ENCODE measurements around the gene CREBZF. TPM values are rescaled to one million over a fixed set of nuclear protein-coding genes. Genes with fewer than 3 reads are reported as not detected.

The CREBZF gene, protein sequence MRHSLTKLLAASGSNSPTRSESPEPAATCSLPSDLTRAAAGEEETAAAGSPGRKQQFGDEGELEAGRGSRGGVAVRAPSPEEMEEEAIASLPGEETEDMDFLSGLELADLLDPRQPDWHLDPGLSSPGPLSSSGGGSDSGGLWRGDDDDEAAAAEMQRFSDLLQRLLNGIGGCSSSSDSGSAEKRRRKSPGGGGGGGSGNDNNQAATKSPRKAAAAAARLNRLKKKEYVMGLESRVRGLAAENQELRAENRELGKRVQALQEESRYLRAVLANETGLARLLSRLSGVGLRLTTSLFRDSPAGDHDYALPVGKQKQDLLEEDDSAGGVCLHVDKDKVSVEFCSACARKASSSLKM
- polyA plus RNA-seq (ENCODE audit: insufficient read length in 3 of 3): 100 to 1,000 TPM in 2 of 3 donors, 10 to 100 TPM in 1; 94.8 to 123 (median 107) TPM
- long read RNA-seq, donor 1, full-length matches to known transcripts: 115 of 126 reads
- long read RNA-seq, donor 1, partial matches to known transcripts: 11 of 126 reads
- long read RNA-seq, donor 1, other reads (novel, unspliced or antisense): 0 of 126 reads
- long read RNA-seq, donor 2, full-length matches to known transcripts: 88 of 103 reads
- long read RNA-seq, donor 2, partial matches to known transcripts: 15 of 103 reads
- long read RNA-seq, donor 2, other reads (novel, unspliced or antisense): 0 of 103 reads
- long read RNA-seq, donor 3, full-length matches to known transcripts: 106 of 134 reads
- long read RNA-seq, donor 3, partial matches to known transcripts: 28 of 134 reads
- long read RNA-seq, donor 3, other reads (novel, unspliced or antisense): 0 of 134 reads
- long read RNA-seq, donor 4, full-length matches to known transcripts: 74 of 86 reads
- long read RNA-seq, donor 4, partial matches to known transcripts: 12 of 86 reads
- long read RNA-seq, donor 4, other reads (novel, unspliced or antisense): 0 of 86 reads
- long read RNA-seq, donor 5, full-length matches to known transcripts: 42 of 49 reads
- long read RNA-seq, donor 5, partial matches to known transcripts: 7 of 49 reads
- long read RNA-seq, donor 5, other reads (novel, unspliced or antisense): 0 of 49 reads
- long read RNA-seq, donor 6, full-length matches to known transcripts: 141 of 162 reads
- long read RNA-seq, donor 6, partial matches to known transcripts: 21 of 162 reads
- long read RNA-seq, donor 6, other reads (novel, unspliced or antisense): 0 of 162 reads
- long read RNA-seq, donor 7, full-length matches to known transcripts: 86 of 106 reads
- long read RNA-seq, donor 7, partial matches to known transcripts: 20 of 106 reads
- long read RNA-seq, donor 7, other reads (novel, unspliced or antisense): 0 of 106 reads
- long read RNA-seq, donor 8, full-length matches to known transcripts: 37 of 37 reads
- long read RNA-seq, donor 8, partial matches to known transcripts: 0 of 37 reads
- long read RNA-seq, donor 8, other reads (novel, unspliced or antisense): 0 of 37 reads
- long read RNA-seq, donor 9, full-length matches to known transcripts: 100 of 122 reads
- long read RNA-seq, donor 9, partial matches to known transcripts: 22 of 122 reads
- long read RNA-seq, donor 9, other reads (novel, unspliced or antisense): 0 of 122 reads
- long read RNA-seq, donor 10, full-length matches to known transcripts: 134 of 164 reads
- long read RNA-seq, donor 10, partial matches to known transcripts: 30 of 164 reads
- long read RNA-seq, donor 10, other reads (novel, unspliced or antisense): 0 of 164 reads
- long read RNA-seq, donor 11, full-length matches to known transcripts: 46 of 63 reads
- long read RNA-seq, donor 11, partial matches to known transcripts: 17 of 63 reads
- long read RNA-seq, donor 11, other reads (novel, unspliced or antisense): 0 of 63 reads
- long read RNA-seq, donor 12, full-length matches to known transcripts: 139 of 163 reads
- long read RNA-seq, donor 12, partial matches to known transcripts: 24 of 163 reads
- long read RNA-seq, donor 12, other reads (novel, unspliced or antisense): 0 of 163 reads
- long read RNA-seq, donor 13, full-length matches to known transcripts: 65 of 85 reads
- long read RNA-seq, donor 13, partial matches to known transcripts: 20 of 85 reads
- long read RNA-seq, donor 13, other reads (novel, unspliced or antisense): 0 of 85 reads
- long read RNA-seq, donor 14: 0 reads
- long read RNA-seq, donor 15, full-length matches to known transcripts: 114 of 131 reads
- long read RNA-seq, donor 15, partial matches to known transcripts: 17 of 131 reads
- long read RNA-seq, donor 15, other reads (novel, unspliced or antisense): 0 of 131 reads
- long read RNA-seq, donor 16, full-length matches to known transcripts: 99 of 125 reads
- long read RNA-seq, donor 16, partial matches to known transcripts: 26 of 125 reads
- long read RNA-seq, donor 16, other reads (novel, unspliced or antisense): 0 of 125 reads

DNA sequence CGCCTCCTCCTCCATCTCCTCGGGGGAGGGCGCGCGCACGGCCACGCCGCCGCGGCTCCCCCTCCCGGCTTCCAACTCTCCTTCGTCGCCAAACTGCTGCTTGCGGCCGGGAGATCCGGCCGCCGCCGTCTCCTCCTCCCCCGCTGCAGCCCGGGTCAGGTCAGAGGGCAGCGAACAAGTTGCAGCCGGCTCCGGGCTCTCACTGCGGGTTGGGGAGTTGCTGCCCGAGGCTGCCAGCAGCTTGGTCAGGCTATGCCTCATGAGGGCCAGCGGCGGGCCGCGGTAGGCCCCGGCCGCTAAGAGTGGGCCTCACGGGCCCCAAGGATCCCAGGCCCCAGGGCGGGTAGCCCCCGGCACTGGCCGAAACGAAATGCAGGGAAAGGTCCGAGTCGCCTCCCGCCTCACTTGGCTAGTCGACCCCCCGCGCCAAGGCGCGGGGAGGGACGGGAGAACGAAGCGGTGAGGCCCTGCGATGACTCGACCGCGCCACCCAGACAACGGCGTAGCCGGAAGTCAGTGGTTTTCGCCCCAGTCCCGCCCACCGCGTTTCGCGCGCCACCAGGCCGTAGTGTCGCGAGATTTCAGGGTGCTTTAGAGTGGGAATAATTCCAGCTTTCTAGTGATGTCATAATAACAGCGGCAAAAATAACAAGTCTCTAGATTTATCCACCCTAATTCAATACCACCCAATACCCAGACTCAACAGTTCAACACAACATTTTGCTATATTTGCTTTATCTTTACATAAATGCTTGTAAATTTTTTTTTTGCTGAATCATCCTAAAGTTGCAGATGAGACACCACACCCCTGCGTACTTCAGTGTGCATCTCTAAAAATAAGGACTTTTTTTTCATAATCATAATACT, at the start of gene CREBZF:
TSS of gene CREBZF (minus strand) at position 515 of the 867 bp plus-strand sequence. CDS start at position 261, 254 bp downstream.
- peak; percentile 96 for DNase-seq

DNA sequence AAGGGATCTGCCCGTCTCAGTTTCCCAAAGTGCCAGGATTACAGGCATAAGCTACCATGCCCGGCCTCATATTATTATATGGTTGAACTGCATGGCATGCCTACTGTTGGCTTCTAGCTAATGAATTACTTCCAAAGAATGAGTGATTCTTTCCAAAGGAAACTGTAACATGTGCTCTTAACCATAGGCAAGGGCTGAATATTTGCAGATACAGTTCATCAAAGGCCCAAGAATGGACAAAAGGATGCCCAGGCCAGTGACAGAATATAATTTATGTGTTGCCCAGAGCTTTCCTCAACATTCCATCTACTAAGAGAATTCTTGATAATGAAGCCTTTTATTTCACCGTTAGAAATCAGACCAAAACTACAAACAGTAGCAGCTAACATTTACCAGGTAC, 48.0 kb upstream of the CREBZF start:
- no peak for DNase-seq

DNA sequence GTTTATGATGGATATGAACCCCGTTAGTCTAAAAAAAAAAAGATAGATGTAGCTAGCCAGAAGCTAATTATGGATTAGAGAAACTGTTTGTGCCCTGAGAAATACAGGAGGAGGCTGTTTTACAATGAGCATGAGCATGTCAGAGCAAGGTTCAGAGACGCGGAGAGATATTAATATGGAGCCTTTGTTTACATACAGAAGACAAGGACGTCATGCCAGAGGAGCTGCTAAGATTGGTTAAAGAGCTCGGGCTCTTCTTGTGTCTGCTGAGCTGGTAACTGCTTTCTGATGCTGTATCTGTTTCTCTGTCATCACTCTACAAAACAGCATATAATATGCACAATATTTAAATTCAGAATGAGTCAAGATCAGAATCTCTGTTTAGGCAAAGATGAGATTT, 46.0 kb upstream of the CREBZF start:
- DNase-seq: no peak

DNA sequence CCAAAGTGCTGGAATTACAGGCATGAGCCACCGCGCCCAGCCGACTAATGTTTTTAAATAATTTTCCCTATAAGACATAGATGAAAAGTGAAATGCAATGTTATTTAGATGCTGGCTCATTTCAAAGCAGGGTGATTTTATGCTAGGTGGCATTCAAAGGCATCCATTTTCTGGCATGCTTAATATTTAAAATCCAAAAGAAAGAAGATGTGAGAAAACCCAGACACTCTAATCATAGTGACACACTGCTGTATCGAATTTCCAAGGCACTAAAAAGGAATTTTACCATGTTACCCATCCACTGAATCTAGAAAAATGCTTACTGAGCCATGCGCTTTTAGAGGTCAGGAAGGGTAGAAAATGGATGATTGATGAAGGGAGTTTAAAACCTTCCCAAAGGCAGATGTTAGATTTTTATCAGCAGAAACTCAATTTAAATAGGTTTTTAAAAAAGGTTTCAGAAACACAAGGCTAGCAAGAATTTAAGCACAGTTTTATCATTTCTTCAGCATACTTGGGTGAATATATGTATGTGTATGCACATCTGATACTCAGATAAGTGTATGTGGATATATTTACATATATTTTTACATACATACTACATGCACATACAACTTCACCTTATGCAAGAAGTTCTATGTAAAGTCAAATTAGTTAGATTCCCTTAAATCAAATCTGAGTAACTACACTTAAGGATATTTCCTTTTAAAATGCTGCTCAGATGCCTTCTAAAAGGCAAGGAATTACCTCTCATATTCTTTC, 45.2 kb upstream of the CREBZF start:
- DNase-seq: no peak

DNA sequence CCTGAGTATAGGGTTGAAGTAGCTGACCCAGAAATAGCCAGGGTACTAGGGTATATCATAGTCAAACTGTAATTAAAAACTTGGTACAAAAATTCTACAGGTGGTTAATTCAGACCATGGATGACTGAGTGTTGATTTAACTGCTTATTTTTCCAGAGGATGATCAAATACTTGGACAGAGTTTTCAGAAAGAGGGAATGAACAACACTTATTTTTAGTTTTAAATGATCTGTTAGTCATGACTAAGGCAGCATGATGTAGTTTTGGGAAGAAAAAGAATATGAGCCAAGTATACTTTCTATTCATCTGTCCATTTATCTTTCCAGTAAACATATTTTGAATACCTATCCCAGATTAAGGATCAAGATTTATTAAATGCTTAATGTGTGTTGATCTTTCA, 40.9 kb upstream of the CREBZF start:
- no peak for DNase-seq

DNA sequence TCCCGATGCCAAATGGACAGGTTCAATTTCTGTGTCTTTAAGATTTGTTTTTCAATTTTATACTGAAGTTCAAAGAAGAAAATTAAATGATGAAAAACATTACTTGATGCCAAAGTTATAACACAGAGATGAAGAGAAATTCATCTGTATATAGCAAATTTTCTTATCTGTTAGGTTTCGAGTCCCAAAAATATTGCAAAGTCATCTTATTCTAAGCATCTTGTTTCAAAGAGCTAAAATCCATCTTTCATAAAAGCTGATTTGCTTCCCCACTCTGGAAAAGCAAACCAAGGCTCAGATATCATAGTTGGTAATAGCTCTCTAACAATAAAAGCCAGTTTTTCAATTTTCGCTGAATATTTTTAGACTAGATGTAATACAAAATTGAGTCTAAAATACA, 40.0 kb upstream of the CREBZF start:
- no peak for DNase-seq

DNA sequence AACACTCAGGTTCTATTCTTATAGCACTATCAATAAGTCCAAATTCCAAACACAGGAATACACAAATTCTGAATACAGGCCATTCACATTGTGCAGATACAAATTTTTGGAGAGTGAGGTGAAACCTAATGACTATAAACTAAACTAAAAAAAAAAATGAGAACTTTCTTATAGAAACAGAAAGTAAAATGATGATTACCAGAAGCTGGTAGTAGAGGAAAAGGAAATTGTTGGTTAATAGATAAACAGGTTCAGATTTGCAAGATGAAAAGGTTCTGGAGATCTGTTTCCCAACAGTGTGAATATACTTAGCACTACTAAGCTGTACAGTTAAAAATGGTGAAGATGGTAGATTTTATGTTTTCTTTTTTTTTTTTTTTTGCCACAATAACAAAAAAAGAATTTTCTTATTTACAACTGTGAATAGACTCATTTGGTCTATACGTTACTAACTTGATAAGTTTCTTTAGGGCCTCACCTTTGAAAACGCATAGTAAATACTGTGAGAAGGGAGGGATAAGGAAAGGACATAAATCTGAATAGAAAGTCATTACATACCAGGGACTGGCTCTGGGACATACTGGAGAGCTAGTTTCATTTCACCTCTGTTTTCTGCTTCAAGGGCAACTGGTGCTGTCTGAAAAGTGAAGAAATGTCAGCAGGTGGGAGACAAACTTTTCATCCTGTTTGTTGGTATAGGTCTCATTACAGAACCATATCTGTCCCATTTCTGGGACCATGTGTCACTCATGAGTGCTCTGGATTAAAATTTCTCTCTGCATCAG, 35.2 kb upstream of the CREBZF start:
- DNase-seq: no peak

DNA sequence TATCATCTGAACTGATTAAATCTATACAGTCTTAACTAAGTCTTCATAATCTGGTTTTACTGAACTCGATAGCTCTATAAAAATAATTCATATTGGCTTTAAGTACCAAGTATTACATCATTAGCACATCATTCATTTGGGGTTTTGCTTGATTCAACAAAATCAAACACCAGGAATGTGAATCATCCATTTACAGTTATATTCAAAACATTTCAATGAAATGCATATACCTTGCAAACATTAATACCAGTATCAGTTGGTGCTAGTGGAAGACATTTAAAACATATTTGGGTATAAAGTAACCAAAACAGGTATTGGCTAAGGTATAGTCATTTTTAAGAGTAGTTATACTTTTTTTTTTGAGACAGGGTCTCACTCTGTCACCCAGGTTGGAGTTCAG, 33.3 kb upstream of the CREBZF start:
- no peak for DNase-seq

DNA sequence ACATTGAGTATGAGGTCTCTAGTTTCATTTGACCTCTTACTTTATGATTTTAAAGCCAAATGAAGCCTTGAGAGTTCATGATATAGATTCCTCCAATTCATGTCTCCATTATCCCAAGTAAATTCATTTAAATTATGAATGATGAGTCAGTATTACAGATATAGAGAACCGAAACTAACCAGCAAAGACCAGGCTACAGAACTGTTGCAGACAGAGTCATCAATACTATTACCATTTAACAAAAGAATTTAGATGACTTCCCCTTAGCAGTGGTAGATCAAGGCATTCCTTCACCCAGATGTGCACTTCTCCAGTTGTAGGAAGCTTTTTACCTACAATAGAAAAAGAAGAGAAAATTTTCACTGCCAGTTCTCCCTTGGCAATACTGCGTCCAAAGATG, 32.8 kb upstream of the CREBZF start:
- DNase-seq: no peak

DNA sequence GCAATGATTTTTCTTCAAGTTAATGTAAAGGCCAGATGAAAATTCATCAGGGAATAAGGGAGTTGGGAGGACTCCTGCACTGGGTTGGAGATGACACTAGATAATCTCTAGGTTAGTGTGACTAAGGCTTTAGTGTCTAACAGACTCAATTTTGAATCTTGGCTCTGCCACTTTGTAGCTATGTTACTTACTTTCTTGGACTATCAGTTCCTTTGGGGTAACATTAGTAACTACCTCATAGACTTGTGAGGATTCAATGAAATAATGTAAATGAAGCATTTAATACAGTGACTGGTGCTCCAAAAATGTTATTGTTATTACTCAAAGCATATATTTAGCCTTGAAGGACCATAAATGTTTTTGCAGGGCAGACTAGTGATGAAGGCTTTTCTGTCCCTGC, 30.6 kb upstream of the CREBZF start:
- DNase-seq: no peak

DNA sequence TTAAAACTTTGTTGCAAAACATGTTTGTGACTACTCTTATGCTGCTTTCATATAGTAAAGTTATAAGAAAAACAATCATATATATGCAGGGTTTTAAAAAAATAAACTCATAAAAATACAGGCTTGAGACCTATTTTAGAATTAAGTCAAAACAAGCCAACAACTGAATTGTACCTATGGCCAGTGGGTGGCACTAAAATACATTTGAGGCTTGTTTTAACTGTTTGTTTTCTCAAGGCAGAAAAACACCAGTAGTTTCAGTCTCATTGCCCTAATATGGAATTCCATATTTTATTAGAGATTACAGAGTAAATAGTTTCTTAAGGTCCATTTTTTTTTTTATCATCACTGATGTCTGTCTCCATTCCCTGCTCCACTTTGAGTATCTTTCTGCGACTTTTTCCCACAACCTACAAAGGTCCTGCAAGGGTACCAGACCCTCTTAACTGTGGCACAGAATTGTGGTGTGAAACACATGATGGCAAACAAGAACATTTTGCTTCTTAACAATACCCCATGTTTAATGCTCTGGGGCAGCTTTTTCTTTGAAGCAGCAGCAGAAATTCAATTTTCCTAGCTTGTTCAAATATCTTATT, 29.6 kb upstream of the CREBZF start:
- peak; percentile 41 for DNase-seq

DNA sequence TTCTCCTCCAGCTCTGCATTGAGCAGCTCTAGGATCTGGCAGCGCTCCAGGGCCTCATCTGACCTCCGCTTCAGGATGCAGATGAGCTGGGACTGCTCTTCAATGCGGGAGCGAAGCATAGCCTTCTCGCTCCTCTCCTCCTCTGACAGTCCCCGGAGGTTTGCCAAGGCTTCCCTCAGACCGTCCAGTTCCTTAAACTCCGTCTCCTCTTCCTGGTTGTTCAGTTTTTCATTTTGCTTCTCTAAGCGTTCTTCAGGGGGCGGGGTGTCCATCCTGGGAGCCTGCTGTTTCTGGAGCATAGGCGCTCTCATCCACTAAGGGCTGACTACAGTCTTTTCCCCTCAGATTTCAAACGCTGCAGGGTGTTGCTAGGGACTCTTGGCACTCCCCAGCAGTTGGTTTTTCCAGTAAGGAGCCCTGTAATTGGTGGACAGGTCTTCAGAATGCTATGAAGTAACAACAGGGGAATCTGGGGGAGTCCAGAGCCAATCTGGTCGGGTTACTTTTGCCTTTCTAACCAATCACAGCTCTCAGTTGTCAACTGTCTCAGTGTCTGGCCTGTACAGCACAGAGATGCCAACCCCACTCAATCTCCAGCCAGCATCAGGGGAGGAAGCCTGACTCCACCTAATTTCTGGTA, 21.0 kb upstream of the CREBZF start, which contains the start of gene CCDC89:
TSS of gene CCDC89 (minus strand) at position 376 of the 640 bp plus-strand sequence. CDS start at position 311, 65 bp downstream.
- peak; percentile 93 for DNase-seq

DNA sequence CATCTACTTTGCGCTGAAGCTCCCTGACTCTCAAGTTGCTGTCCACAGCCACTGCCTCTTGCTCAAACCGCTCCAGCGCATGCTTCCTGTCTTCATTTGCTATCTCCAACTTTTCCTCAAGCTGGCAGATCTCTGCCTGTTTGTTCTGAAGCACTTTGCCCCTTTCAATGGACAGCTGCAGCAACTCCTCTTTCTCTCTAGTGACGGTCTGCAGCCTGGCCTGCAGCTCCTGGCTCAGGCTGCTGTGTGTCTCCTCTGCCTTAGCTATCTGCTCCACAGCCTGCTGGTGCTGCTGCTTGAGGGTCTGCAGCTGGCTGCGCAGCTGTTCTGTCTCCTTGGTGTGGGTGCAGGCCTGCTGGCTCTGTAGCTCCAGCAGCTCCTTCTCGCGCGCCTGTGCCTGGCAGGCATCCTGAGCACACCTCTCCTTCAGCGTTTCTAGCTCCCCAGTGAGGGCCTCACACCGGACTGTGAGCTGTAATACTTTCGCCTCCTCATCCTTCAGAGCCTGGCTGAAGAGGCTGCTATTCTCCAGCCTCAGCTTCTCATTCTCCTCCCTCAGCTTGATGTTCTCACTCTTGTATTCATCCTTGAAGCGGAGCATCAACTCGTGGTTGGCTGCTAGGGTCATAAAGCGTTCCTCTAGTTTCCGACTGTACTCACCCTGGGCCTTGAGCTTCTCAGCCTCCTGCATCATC, 20.3 kb upstream of the CREBZF start:
- DNase-seq: peak; percentile 78

DNA sequence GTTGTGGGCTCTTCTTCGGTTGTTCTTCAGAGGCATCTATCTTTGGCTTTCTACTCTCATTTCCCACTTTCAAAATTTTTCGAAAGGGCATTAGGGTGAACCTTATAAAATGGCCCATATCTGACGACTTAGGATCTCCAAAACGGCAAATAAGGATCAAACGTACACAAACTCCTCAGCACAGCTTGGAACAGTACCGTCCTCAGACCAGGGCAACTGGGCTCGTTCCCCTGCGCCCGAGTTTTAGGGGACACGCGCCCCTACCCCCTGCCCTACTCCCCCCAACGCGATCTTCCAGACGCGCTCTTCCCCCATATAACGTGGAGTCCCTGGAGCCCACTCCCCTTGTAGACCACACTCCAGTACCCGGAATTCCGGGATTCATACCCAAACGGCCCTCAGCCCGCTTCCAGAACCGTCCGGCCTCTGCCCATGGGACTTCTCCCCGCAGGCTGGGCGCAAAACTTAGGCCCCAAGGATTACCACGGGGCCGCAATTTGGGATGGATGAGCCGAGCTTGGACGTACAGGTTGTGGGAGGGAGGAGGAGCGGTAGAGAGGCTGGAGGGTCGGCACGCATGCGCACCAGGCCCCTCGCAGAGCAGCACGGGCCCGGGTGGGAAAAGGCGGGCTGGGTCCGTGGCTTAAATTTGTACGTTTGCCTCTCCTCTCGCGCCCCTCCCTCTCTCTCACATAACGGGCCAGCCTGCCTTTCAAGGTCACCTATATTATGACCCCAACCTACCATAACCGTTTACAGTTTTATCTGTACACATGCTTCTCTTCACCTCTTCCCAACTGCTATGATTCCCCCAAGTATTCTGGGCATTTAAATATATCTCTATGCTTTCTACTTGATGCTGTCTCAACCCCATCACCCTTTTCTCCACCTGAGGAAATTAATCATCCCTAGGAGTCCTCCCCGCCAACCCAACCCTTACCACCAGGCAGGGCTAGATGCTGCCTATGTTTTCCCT, 17.7 kb upstream of the CREBZF start:
- DNase-seq: peak; percentile 61
